ENCODE results near the gene ROBO1.

- no peak for TF ChIP-seq CTCF (IDR thresholded peaks at IDR 0.05)
- no peak for TF ChIP-seq POLR2A (IDR thresholded peaks at IDR 0.05)
- no peak for TF ChIP-seq POLR2AphosphoS5 (IDR thresholded peaks at IDR 0.05; ENCODE audit: insufficient read depth in 1 of 2, low read depth in 1 of 2)
These were observed 1146.6 kb downstream of the ROBO1 start for GRCh38 chr3:78621061-78621716.

Data from vagina (tissue), 2 donors.